ENCODE data around the gene LYSMD1.

DNA sequence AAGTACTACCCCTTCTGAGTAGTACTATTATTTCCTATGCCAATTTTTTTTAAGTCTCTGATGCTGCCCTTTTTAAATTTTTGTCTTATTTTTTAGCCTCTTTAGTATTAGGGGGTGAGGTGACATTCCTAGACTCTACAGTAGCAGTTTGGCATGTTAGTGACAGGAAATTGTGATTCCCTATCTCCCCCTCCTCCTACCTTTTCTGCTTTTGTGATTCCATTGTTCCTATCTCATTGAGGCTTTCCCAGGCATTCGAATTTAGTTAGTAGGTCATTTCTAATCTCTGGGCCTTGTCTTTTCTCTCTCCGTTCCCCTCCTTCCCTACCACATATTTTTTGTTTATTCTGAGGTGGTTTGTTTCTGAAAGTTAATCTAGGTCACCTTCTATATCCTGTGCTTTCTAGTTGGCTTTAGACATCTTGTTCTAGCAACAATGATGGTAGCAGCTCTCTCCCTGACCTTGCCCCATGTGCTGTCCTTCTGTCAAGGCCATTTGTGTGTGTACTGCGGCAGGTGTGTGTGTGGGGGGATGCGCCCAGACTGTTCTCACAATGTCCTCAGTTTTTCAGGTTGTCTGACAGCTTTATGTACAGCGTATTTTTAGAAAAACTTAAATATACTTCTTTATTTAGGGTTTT is 40.8 kb downstream of the LYSMD1 start:
- TF ChIP-seq CTCF (IDR thresholded peaks at IDR 0.05) (no peak), POLR2AphosphoS5 (IDR thresholded peaks at IDR 0.05; ENCODE audit: insufficient read depth in 1 of 2, low read depth in 1 of 2) (no peak)
